Activated T-helper 9 cell treated with anti-CD3 and anti-CD28 coated beads, Interleukin-2, amount 50 U/mL, for 16 hours (primary cell): ENCODE data around the gene OR2T1.
"Not testable (repeated sequence)": the region's sequence is repeated elsewhere in the genome, so short reads cannot be mapped to it uniquely, and the experiment has no call there.

Source experiments
- DNase-seq: peaks from one replicate; pipeline ENCODE4 v3.0.0-alpha.2; 2020; ENCODE audit warnings: low read depth

Gene OR2T1

DNA sequence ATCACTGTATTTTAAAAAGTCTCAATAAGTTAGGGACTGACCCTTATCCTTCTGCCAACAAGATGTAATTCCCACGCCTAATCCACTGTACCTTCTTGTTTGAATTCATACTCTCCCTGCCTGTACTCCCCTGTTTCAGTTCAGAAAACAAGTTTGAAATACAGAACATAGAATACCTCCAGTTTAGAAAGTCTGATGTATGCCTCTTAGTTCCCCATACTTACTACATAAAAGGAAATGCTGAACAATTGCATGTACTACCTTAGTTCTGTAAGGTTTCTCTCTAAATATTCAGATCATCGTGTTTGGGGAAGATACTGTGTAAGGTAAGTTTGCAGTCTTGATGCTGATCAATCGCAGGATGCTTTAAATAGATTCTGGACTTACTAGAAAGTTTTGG, 33.5 kb downstream of the OR2T1 start:
- DNase-seq = not testable (repeated sequence)

GRCh38 chr1:248438668-248439067, 35.8 kb downstream of the OR2T1 start:
- DNase-seq = not testable (repeated sequence)

DNA sequence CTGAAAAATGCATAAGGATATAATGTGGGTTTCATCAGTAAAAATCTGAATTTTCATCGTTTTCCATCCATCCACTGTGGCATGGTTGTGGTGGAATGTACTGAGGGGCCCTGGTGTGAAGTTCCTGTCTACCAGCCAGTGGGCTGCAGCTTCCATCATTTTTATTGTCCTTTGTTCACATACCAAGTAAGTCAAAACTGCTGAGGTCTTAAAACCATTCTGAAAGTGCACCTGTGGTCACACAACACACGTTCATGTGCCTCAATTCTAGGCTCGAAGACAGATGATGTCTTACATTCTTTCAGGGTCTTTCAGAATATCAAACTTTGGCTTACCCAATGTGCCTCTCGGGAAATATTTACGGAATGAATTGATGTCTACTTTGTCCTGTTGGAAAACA, 36.4 kb downstream of the OR2T1 start:
- not testable (repeated sequence) for DNase-seq

DNA sequence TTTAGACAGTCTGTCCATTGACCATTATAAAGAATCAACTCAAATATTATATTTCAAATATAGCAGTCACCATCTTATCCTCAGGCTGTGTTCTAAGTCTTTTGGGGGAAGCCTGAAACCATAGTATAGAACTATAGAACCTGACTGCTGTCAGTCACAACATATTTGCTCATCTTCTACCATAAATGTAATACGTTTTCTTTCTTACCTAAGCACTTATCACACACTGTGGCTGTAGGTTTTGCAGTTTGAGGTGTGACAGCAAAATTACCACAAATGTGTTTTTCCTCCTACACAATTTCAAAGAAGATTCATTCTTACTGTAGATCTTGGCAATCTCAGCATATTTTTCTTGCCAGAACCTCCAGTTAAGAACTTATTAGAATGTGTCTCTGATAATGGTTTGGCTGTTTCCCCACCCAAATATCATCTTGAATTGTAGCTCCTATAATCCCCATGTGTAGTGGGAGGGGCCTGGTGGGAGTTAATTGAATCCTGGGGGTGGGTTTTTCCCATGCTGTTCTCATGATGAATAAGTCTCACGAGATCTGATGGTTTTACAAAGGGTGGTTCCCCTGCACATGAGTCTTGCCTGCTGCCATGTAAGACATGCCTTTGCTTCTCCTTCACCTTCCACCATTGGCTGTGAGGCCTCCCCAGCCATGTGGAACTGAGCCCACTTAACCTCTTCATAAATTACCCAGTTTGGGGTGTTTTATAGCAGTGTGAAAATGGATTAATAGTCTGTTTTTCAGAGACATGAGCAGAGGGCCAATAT, 39.8 kb downstream of the OR2T1 start:
- DNase-seq = not testable (repeated sequence)

- DNase-seq = not testable (repeated sequence)
Measured at GRCh38 chr1:248444603-248445002, 41.8 kb downstream of the OR2T1 start.

DNA sequence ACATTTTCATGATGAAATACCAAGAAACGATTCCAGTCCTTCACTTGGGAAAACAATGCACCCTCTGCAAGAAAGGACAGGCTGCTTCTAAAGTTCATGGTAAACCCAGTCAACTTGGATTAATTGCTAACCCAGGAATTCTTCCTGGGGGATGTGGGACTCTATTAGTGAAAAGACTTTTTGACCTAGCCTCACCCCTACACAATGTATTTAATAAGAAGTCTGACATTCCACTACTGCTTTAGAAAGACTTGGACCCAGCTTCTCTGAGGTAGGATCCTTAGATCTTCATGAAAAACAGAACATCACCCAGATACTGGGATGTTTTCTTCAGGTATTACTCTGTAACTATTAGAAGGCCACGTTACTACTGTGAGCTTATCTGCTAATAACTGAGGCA, 42.6 kb downstream of the OR2T1 start, which contains the start of gene OR2T2:
Gene OR2T2 (plus strand): TSS at position 239 of the 400 bp plus-strand sequence. CDS start 7,161 bp downstream, outside the sequence.
- not testable (repeated sequence) for DNase-seq

- DNase-seq = not testable (repeated sequence)
Measured at GRCh38 chr1:248448409-248449074, 45.7 kb downstream of the OR2T1 start.

GRCh38 chr1:248449821-248450465, 47.1 kb downstream of the OR2T1 start:
- DNase-seq = not testable (repeated sequence)

- not testable (repeated sequence) for DNase-seq
Measured at GRCh38 chr1:248450466-248451145, 47.8 kb downstream of the OR2T1 start.

GRCh38 chr1:248453619-248454018, 50.8 kb downstream of the OR2T1 start:
- DNase-seq = not testable (repeated sequence)

GRCh38 chr1:248455045-248455444, 52.2 kb downstream of the OR2T1 start:
- not testable (repeated sequence) for DNase-seq

- DNase-seq = not testable (repeated sequence)
Measured at GRCh38 chr1:248456635-248457034, 53.8 kb downstream of the OR2T1 start.
